Endothelial cell of umbilical vein (primary cell): ENCODE data around the gene TPT1. TPM values are rescaled to one million over a fixed set of nuclear protein-coding genes. Genes with fewer than 3 reads are reported as not detected.

ENCODE experiments used
- BruUV-seq: library from RNA; stranded (reverse); fragments of 400-500 nt; replicated peaks from 2 replicates; lab custom pipeline; 2021; lab: Mats Ljungman, UMichigan
- CTCF ChIA-PET: fragments of 300-600, 350-600 bp; sonication (Branson Sonifier 250); formaldehyde crosslinking; loops from one replicate; lab custom pipeline; 2021; ENCODE audit warnings: antibody characterized with exemption, inconsistent platforms; lab: Charles Lee
- POLR2A ChIA-PET: fragments of 300-600, 350-600 bp; sonication (Branson Sonifier 250); formaldehyde crosslinking; loops from one replicate; lab custom pipeline; 2021; ENCODE audit warnings: antibody characterized with exemption, inconsistent platforms; lab: Charles Lee
- DNase-seq: peaks from one replicate; pipeline ENCODE4 v3.0.0-alpha.2; 2011; ENCODE audit warnings: low read depth, low spot score
- FAIRE-seq: peaks from 2 replicates; lab custom pipeline; 2011; peaks lifted over from hg19 to GRCh38; lab: Jason Lieb, UNC
- H2AFZ ChIP-seq: 2 replicates; pipeline ENCODE4 v1.6.0; 2012; ENCODE audit warnings: low read depth, low read length, control low read depth, inconsistent platforms
- H3K27ac ChIP-seq: 2 replicates; pipeline ENCODE4 v1.5.1; 2011; ENCODE audit warnings: low read depth, mild to moderate bottlenecking, control low read depth, low read length, moderate library complexity; ENCODE audit not compliant: insufficient read depth
- H3K27me3 ChIP-seq, 2 experiments: 2 replicates each; pipeline versions ENCODE4 v1.6.0 to v1.6.1; 2011; ENCODE audit warnings: low read length in 2 of 2, mixed read lengths in 1 of 2; ENCODE audit not compliant: control insufficient read depth in 2 of 2, insufficient read depth in 2 of 2
- H3K36me3 ChIP-seq, 2 experiments: 2 replicates in 1 of 2; 3 replicates in 1 of 2; pipeline ENCODE4 v1.5.1; 2011; ENCODE audit warnings: low read length in 2 of 2, mild to moderate bottlenecking in 1 of 2, moderate library complexity in 1 of 2; ENCODE audit not compliant: control insufficient read depth in 2 of 2, insufficient read depth in 2 of 2; ENCODE audit errors: extremely low read depth in 1 of 2
- H3K4me1 ChIP-seq: 3 replicates; pipeline ENCODE4 v1.5.1; 2011; ENCODE audit warnings: mild to moderate bottlenecking, low read length; ENCODE audit not compliant: control insufficient read depth, insufficient read depth; ENCODE audit errors: extremely low read depth
- H3K4me2 ChIP-seq: 2 replicates; pipeline ENCODE4 v1.6.1; 2011; ENCODE audit warnings: low read length, control low read depth, mixed read lengths; ENCODE audit not compliant: insufficient read depth
- H3K4me3 ChIP-seq, 3 experiments: fragments of 200-600 bp in 1 of 3; sonication (generic), shearing (Covaris generic) in 1 of 3; replicated peaks in 1 of 3; 2 replicates each; pipeline ENCODE4 v1.5.1; 2011 to 2016; ENCODE audit warnings: control low read depth in 3 of 3, low read length in 3 of 3, mild to moderate bottlenecking in 2 of 3, inconsistent platforms in 1 of 3, low read depth in 1 of 3, moderate library complexity in 1 of 3; ENCODE audit not compliant: insufficient read depth in 1 of 3
- H3K79me2 ChIP-seq: 2 replicates; pipeline ENCODE4 v1.6.0; 2012; ENCODE audit warnings: low read length, inconsistent platforms; ENCODE audit not compliant: control insufficient read depth, insufficient read depth
- H3K9ac ChIP-seq: replicated peaks from 2 replicates; pipeline ENCODE3; 2011; ENCODE audit warnings: low read length, control low read depth; ENCODE audit not compliant: insufficient read depth; ENCODE audit errors: extremely low read depth
- H3K9me1 ChIP-seq: replicated peaks from 3 replicates; pipeline ENCODE4 v1.6.0; 2011; ENCODE audit warnings: mild to moderate bottlenecking, low read length; ENCODE audit not compliant: control insufficient read depth, insufficient read depth; ENCODE audit errors: extremely low read depth
- H3K9me3 ChIP-seq: replicated peaks from 2 replicates; pipeline ENCODE4 v1.5.1; 2012; ENCODE audit warnings: low read length, inconsistent platforms; ENCODE audit not compliant: control insufficient read depth, insufficient read depth
- H4K20me1 ChIP-seq: replicated peaks from 2 replicates; pipeline ENCODE3; 2011; ENCODE audit warnings: mild to moderate bottlenecking, low read length; ENCODE audit not compliant: control insufficient read depth, insufficient read depth; ENCODE audit errors: extremely low read depth
- CTCF ChIP-seq, 2 donors: IDR thresholded peaks; 1 replicate in 1 of 2; 2 replicates in 1 of 2; pipeline ENCODE4 v1.5.1; 2011; ENCODE audit warnings: low read length in 2 of 2, mild to moderate bottlenecking in 2 of 2, moderate library complexity in 2 of 2, control low read depth in 1 of 2, inconsistent platforms in 1 of 2, low read depth in 1 of 2; ENCODE audit not compliant: insufficient read depth in 1 of 2; ENCODE audit errors: extremely low read depth in 1 of 2
- EZH2 ChIP-seq: IDR thresholded peaks from 2 replicates; pipeline ENCODE4 v1.6.1; 2012; ENCODE audit warnings: borderline replicate concordance, low read depth, mild to moderate bottlenecking, moderate library complexity, low read length, inconsistent platforms; ENCODE audit not compliant: severe bottlenecking
- FOS ChIP-seq: IDR thresholded peaks from 2 replicates; pipeline ENCODE4 v1.6.1; 2011; ENCODE audit warnings: mild to moderate bottlenecking, low read length, moderate library complexity, borderline replicate concordance; ENCODE audit not compliant: insufficient read depth
- GATA2 ChIP-seq: IDR thresholded peaks from 2 replicates; pipeline ENCODE4 v1.7.0; 2011; ENCODE audit warnings: low read depth, mild to moderate bottlenecking, moderate library complexity, mixed read lengths, low read length; ENCODE audit not compliant: insufficient read length, insufficient read depth
- JUN ChIP-seq: IDR thresholded peaks from 2 replicates; pipeline ENCODE4 v1.6.1; 2011; ENCODE audit warnings: borderline replicate concordance, low read depth; ENCODE audit not compliant: insufficient read length, insufficient read depth
- MYC ChIP-seq: IDR thresholded peaks from one replicate; pipeline ENCODE4 v1.6.1; 2011; ENCODE audit warnings: mild to moderate bottlenecking, low read depth, low read length
- POLR2A ChIP-seq: IDR thresholded peaks from 2 replicates; pipeline ENCODE4 v1.6.1; 2012; ENCODE audit warnings: low read depth, mild to moderate bottlenecking, control low read depth, low read length
- POLR2AphosphoS5 ChIP-seq: IDR thresholded peaks from 2 replicates; pipeline ENCODE4 v1.6.1; 2012; ENCODE audit warnings: low read depth, mild to moderate bottlenecking, control low read depth, low read length, moderate library complexity; ENCODE audit not compliant: insufficient read depth
- dilution Hi-C: fragments of 300-500 bp; cut with MboI; formaldehyde crosslinking; loops from one replicate; pipeline ENCODE4 v1.15.0; 2019; ENCODE audit warnings: low sequenced_read_pairs; ENCODE audit not compliant: extremely low pct_ligation_motif_present
- intact Hi-C: fragments of 100-400 bp; cut with micrococcal nuclease; formaldehyde crosslinking; loops from one replicate; pipeline ENCODE4 v1.10.0; 2022
- polyA plus RNA-seq, 4 experiments: library from polyadenylated mRNA; depleted of rRNA in 3 of 4; stranded (reverse) in 3 of 4; unstranded in 1 of 4; fragments of >200 nt; gene quantifications; 2 replicates each; pipeline versions ENCODE4 v1.2.1 to v1.2.3, GENCODE V29; 2011 to 2012; ENCODE audit warnings: missing spikeins in 1 of 4
- total RNA-seq: library from RNA; stranded (reverse); gene quantifications from 2 replicates; pipeline ENCODE4 v1.2.3, GENCODE V29; 2021
- TF ChIP-seq, protein P1 (sequence below): IDR thresholded peaks from 2 replicates; pipeline ENCODE4 v1.6.1; 2011; ENCODE audit not compliant: insufficient read depth, insufficient read length

TPT1 gene
- total and polyA plus RNA-seq, 2 donors (not counting 3 experiments of a cell fraction or from before 2014, with no cell fraction given) = 2,993 to 4,330 TPM

DNA sequence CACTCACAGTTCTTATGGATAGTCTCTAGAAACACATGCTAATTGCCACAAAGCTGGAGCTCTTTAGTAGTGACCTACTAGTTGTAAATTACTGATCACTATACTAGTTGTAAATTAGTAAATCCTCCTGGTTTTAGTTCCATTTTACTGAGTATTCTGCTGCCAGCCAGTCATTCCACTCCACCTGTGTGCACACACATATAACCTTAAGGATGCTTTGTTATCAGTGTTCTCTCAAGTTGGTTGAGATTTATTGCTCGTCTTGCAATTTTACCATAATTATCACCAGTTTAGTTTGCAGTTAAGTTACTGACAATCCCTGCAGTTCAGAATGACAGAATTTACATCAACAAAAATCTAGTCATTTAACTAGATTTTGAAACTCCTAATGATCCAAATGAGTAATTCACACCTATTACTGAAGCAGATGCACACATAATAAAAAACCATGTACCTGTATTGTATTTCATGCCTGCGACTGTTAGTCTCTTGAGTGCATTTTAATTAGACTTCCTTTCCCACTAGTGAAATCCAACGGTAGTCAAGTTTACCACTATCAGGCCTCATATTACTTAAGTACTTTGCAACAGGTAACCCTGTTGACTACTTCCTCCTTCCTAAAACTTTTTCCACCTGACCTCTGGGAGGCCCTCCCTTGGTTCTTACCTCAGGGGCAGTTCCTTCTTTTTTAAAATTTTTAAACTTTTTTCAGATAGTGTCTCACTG is 7.6 kb downstream of the TPT1 start:
- Histone ChIP-seq H3K36me3 (peaks cover 20 to 30% of the 10 kb centered on the region in 2 experiments), H4K20me1 (peaks cover 12% of the 10 kb centered on the region), H3K79me2 (peaks cover 30% of the 10 kb centered on the region), H3K4me1 (peaks cover 89% of the 10 kb centered on the region), H2AFZ (no peak overlapping the region), H3K4me3 (no peak overlapping the region), H3K27ac (no peak overlapping the region), H3K9me1 (no peaks in the 10 kb centered on the region), H3K27me3 (no peaks in the 10 kb centered on the region), H3K4me2 (no peak overlapping the region), H3K9me3 (no peaks in the 10 kb centered on the region), H3K9ac (no peak overlapping the region)
- intact Hi-C loops = no loop called here
- DNase-seq (no peak), FAIRE-seq (no peak)
- ChIA-PET CTCF (interaction anchor here (1.2 kb wide), 1 partner anchor 287 kb away, joined by 4 read pairs; no protein-coding TSS in a partner anchor), POLR2A (interaction anchor here (4.9 kb wide), 1 partner anchor 7 kb away, joined by 38 read pairs; the partner anchor contains the start of gene TPT1)
- no TSS peak for BruUV-seq
- dilution Hi-C loops = no loop called here
- TF ChIP-seq, protein P1, sequence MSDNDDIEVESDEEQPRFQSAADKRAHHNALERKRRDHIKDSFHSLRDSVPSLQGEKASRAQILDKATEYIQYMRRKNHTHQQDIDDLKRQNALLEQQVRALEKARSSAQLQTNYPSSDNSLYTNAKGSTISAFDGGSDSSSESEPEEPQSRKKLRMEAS = no peak
- peak; percentile 47 for TF ChIP-seq POLR2A
- no peak for TF ChIP-seq CTCF (IDR thresholded peaks at IDR 0.05; ENCODE audit: extremely low read depth in 1 of 2, insufficient read depth in 1 of 2, low read depth in 1 of 2, low read length in 2 of 2)
- TF ChIP-seq GATA2 = no peak
- TF ChIP-seq EZH2 = no peak
- no peak for TF ChIP-seq FOS
- no peak for TF ChIP-seq MYC
- no peak for TF ChIP-seq JUN
- TF ChIP-seq POLR2AphosphoS5 = no peak
